ENCODE data around the gene KCTD16.

The KCTD16 gene

GRCh38 chr5:144328494-144328893 is 157.8 kb downstream of the KCTD16 start:
- Histone ChIP-seq H3K4me3 (ENCODE audit: severe bottlenecking) (no peak overlapping the region), H3K36me3 (ENCODE audit: low read depth) (no peaks in the 10 kb centered on the region), H3K27me3 (ENCODE audit: insufficient read depth, poor library complexity, severe bottlenecking) (no peaks in the 10 kb centered on the region), H3K4me1 (ENCODE audit: insufficient read depth, poor library complexity, severe bottlenecking) (peaks cover 6% of the 10 kb centered on the region), H3K9me3 (ENCODE audit: severe bottlenecking) (no peaks in the 10 kb centered on the region), H3K27ac (ENCODE audit: poor library complexity, severe bottlenecking) (no peak overlapping the region)
- ATAC-seq (ENCODE audit: low read depth): no peak
- TF ChIP-seq, protein P1, sequence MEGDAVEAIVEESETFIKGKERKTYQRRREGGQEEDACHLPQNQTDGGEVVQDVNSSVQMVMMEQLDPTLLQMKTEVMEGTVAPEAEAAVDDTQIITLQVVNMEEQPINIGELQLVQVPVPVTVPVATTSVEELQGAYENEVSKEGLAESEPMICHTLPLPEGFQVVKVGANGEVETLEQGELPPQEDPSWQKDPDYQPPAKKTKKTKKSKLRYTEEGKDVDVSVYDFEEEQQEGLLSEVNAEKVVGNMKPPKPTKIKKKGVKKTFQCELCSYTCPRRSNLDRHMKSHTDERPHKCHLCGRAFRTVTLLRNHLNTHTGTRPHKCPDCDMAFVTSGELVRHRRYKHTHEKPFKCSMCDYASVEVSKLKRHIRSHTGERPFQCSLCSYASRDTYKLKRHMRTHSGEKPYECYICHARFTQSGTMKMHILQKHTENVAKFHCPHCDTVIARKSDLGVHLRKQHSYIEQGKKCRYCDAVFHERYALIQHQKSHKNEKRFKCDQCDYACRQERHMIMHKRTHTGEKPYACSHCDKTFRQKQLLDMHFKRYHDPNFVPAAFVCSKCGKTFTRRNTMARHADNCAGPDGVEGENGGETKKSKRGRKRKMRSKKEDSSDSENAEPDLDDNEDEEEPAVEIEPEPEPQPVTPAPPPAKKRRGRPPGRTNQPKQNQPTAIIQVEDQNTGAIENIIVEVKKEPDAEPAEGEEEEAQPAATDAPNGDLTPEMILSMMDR (IDR thresholded peaks at IDR 0.05; ENCODE audit: poor library complexity, severe bottlenecking): no peak
- DNase-seq (ENCODE audit: low spot score): no peak

- Histone ChIP-seq H3K9me3 (ENCODE audit: severe bottlenecking) (no peaks in the 10 kb centered on the region), H3K27ac (ENCODE audit: poor library complexity, severe bottlenecking) (no peak overlapping the region), H3K36me3 (ENCODE audit: low read depth) (no peaks in the 10 kb centered on the region), H3K4me3 (ENCODE audit: severe bottlenecking) (no peak overlapping the region), H3K27me3 (ENCODE audit: insufficient read depth, poor library complexity, severe bottlenecking) (no peaks in the 10 kb centered on the region), H3K4me1 (ENCODE audit: insufficient read depth, poor library complexity, severe bottlenecking) (peaks cover 8% of the 10 kb centered on the region)
- DNase-seq (ENCODE audit: low spot score) (no peak), ATAC-seq (ENCODE audit: low read depth) (no peak)
- TF ChIP-seq, protein P1 (IDR thresholded peaks at IDR 0.05; ENCODE audit: poor library complexity, severe bottlenecking): no peak
Measured at GRCh38 chr5:144328980-144329379, 158.3 kb downstream of the KCTD16 start.

- Histone ChIP-seq H3K36me3 (ENCODE audit: low read depth) (no peaks in the 10 kb centered on the region), H3K4me3 (ENCODE audit: severe bottlenecking) (no peak overlapping the region), H3K9me3 (ENCODE audit: severe bottlenecking) (no peaks in the 10 kb centered on the region), H3K27ac (ENCODE audit: poor library complexity, severe bottlenecking) (no peak overlapping the region), H3K27me3 (ENCODE audit: insufficient read depth, poor library complexity, severe bottlenecking) (no peaks in the 10 kb centered on the region), H3K4me1 (ENCODE audit: insufficient read depth, poor library complexity, severe bottlenecking) (peaks cover 8% of the 10 kb centered on the region)
- DNase-seq (ENCODE audit: low spot score) (no peak), ATAC-seq (ENCODE audit: low read depth) (no peak)
- TF ChIP-seq, protein P1 (IDR thresholded peaks at IDR 0.05; ENCODE audit: poor library complexity, severe bottlenecking): no peak
Measured at GRCh38 chr5:144329681-144330080, 159.0 kb downstream of the KCTD16 start.

GRCh38 chr5:144331361-144331760 is 160.7 kb downstream of the KCTD16 start:
- no peak overlapping the region for H3K4me3 ChIP-seq (ENCODE audit: severe bottlenecking)
- TF ChIP-seq, protein P1 (IDR thresholded peaks at IDR 0.05; ENCODE audit: poor library complexity, severe bottlenecking): no peak
- no peaks in the 10 kb centered on the region for H3K27me3 ChIP-seq (ENCODE audit: insufficient read depth, poor library complexity, severe bottlenecking)
- H3K27ac ChIP-seq (ENCODE audit: poor library complexity, severe bottlenecking): no peak overlapping the region
- H3K36me3 ChIP-seq (ENCODE audit: low read depth): no peaks in the 10 kb centered on the region
- peaks cover 8% of the 10 kb centered on the region for H3K4me1 ChIP-seq (ENCODE audit: insufficient read depth, poor library complexity, severe bottlenecking)
- no peak for ATAC-seq (ENCODE audit: low read depth)
- no peak for DNase-seq (ENCODE audit: low spot score)
- no peaks in the 10 kb centered on the region for H3K9me3 ChIP-seq (ENCODE audit: severe bottlenecking)

DNA sequence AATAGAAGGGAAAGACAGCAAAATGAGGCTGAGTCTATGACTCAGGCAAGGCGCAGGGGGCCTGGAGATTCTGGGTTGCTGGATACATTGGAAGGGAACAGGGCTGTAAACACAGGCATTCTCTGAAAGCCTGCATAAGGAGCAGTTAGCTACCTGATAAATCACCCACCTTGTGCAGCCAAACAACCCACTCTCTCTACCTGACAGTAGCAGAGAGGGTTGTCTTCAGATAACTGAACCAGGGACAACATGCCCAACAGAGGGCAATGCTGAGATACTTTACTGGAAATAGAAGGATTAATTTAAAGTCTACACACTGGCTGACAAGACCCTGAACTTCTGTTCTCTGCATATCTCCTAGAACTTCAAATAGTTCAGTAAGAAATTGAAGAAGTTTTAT is 161.6 kb downstream of the KCTD16 start:
- Histone ChIP-seq H3K4me1 (ENCODE audit: insufficient read depth, poor library complexity, severe bottlenecking) (peaks cover 8% of the 10 kb centered on the region), H3K9me3 (ENCODE audit: severe bottlenecking) (no peaks in the 10 kb centered on the region), H3K27me3 (ENCODE audit: insufficient read depth, poor library complexity, severe bottlenecking) (no peaks in the 10 kb centered on the region), H3K36me3 (ENCODE audit: low read depth) (no peaks in the 10 kb centered on the region), H3K27ac (ENCODE audit: poor library complexity, severe bottlenecking) (no peak overlapping the region), H3K4me3 (ENCODE audit: severe bottlenecking) (no peak overlapping the region)
- TF ChIP-seq, protein P1 (IDR thresholded peaks at IDR 0.05; ENCODE audit: poor library complexity, severe bottlenecking): peak; percentile 17
- ATAC-seq (ENCODE audit: low read depth) (no peak), DNase-seq (ENCODE audit: low spot score) (no peak)

All from RWPE2 (cell line).